Activated CD4-positive, CD25-positive, alpha-beta regulatory T cell treated with anti-CD3 and anti-CD28 coated beads, Interleukin-2, amount 50 U/mL, for 24 hours (primary cell): ENCODE results near the gene BRMS1.
A peak's percentile ranks its signal among the peaks of the same experiment; 100 is the strongest.
"Not testable (repeated sequence)": the region's sequence is repeated elsewhere in the genome, so short reads cannot be mapped to it uniquely, and the experiment has no call there.

Source experiments
- ATAC-seq, 2 donors: fragments of 150-1000 bp; cut with Tn5 transposase; one replicate each; pipeline ENCODE4 v1.10.0; 2021; ENCODE audit warnings: mild to moderate bottlenecking in 1 of 2, moderate library complexity in 1 of 2

BRMS1 gene, protein sequence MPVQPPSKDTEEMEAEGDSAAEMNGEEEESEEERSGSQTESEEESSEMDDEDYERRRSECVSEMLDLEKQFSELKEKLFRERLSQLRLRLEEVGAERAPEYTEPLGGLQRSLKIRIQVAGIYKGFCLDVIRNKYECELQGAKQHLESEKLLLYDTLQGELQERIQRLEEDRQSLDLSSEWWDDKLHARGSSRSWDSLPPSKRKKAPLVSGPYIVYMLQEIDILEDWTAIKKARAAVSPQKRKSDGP

DNA sequence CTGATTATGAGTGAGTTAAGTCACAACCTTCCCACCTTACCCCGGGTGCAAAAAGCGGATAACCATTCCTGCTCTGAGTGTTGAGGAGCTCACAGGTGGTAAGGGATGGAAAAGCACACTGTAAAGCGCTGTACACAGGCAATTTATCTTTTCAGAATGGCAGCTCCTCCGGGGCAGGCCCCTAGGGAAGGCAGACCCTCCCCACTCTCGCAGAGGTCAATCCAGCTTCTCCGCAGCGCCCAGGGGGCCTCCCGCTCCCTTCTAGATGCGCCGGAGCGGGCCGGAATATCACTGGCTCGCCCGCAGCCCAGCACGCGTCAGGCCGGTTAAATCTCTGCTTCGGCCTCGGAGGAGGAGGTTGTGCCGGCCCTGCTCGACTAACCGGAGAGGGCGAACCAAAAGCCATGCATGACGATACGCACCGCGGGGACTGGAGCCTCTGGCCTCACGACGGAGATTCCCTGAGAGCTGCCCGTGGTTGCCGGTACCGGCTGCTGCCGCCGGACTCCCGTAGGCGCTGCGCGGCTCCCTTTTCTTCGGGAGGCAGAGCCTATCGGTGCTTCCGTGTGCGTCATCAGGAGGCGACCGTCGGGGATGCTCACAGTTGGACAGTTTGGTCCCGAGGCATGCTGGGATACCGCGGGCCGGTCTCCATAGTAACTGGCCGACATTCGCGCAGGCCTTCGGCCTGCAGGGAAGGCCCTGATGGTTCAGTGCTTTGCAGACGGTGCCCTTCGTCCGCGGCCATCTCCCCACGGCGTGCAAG lies at the start of gene BRMS1:
Gene BRMS1 (minus strand): TSS at position 555 of the 766 bp plus-strand sequence. CDS start 2,870 bp downstream, outside the sequence.
- peak; percentile 82 to 86 for ATAC-seq

DNA sequence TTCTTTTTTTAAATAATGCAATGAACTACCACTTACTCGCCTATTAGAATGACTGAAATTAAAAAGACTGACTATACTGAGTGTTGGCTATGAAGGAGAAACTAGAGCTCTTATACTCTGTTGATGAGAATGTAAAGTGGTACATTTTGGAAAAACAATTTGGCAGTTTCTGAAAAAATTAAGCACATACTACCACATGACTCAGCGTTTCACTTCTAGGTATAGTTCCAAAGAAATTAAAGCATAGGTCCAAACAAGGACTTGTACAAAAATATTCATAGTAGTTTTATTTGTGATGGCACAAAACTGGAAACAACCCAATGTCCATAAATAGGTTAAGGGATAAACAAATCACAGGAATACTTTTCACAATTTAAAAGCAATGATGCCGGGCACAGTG lies 49.0 kb upstream of the BRMS1 start:
- ATAC-seq: no peak

DNA sequence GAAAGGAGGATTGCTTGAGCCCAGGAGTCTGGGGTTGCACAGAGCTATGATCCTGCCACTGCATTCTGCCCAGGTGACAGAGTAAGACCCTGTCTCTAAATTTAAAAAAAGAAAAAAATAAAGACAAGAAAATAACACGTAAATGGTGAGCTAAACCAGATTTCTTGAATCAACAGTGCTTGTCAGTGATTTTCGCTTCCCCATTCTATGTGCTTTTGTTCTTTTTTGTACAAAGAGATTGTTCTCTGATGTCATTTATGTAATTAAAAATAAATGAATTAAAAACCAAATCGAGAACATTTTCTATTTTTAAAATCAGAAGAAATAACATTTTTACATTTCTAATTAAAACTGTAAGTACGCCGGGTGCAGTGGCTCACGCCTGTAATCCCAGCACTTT lies 46.4 kb upstream of the BRMS1 start:
- ATAC-seq: no peak

DNA sequence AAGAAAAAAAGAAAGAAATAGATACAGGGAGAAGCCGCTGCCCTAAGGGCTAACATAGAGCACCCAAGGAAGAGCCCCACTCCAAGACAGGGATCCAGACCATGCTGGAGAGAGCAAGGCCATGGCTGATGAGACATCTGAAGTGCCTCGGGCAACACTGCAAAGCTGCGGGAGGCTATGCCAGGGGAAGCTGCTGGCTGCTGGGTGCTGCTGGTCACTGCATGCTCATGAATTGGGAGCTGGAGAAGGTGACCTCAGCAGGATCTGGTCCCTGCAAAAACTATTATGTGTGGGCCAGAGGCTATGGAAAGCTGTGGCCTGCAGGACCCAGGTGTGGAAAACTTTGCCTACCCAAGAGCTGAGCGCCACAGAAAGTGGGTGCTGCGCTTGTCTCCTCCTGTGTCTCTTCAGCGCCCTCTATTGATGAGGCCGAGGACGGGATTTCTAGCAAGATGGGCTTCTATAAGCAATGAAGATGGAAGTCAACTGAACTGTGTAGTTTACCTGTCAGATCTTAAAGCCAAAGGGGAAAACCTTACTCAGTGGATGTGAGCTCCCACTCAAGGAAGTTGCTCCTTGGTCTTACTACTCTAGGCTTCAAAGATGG lies 44.0 kb upstream of the BRMS1 start:
- peak; percentile 33 to 46 for ATAC-seq

DNA sequence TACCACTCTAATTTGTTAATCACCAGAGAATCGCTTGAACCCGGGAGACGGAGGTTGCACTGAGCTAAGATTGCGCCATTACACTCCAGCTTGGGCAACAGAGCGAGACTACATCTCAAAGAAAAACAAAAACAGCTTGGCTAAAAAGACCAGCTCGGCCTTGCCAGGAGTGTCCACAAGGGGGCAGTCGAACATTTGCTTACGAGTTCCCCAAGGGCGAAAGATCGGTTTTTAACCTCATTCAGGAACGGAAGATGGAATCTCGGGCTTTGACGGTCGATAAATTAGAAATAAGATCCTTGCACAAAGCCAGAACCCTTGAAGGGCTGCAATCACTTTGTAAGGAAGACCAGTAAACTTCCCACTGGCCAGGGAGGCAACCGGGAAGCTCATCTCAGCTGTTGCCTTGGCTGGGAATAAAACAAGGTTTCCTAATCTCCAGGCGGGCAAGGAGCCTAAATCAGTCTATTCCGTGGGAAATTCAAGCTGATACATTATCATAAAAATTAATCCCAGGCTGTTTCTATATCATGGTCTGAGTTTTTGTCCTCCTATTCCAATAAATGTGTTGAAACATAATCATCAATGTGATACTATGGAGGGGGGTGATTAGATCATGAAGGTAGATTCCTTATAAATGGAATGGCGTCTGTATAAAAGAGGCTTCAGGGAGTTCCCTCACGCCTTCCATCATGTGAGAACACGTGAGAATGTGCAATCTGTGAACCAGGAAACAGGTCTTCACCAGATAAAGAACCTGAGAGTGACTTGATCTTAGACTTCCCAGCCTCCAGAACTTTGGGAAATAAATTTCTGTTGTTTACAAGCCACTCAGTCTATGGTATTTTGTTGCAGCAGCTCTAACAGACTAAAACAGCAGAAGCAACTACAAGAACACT lies 41.5 kb upstream of the BRMS1 start:
- peak in 1 of 2 donors; percentile 56 for ATAC-seq

DNA sequence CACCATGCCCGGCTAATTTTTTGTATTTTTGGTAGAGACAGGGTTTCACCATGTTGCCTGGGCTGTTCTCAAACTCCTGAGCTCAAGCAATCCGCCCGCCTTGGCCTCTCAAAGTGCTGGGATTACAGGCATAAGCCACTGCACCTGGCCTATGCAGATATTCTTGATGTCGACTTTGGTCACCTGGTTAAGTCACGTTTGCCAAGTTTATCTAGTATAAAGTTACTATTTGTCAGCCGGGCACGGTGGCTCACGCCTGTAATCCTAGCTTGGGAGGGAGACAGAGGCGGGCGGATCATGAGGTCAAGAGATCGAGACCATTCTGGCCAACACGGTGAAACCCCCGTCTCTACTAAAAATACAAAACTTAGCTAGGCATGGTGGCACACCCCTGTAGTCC lies 39.4 kb upstream of the BRMS1 start:
- ATAC-seq: not testable (repeated sequence)

DNA sequence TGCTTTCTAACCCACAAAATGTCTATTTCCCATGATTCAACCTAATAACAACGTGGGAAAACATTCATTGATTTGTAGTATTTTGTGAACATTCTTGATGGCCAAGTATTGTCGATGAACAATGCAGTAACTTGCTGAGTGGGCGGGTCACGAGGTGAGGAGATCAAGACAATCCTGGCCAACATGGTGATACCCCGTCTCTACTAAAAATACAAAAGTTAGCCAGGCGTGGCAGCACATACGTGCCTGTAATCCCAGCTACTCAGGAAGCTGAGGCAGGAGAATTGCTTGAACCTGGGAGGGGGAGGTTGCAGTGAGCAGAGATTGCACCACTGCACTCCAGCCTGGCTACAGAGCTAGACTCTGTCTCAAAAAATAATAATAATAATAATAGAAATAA lies 35.4 kb upstream of the BRMS1 start:
- ATAC-seq: not testable (repeated sequence)

DNA sequence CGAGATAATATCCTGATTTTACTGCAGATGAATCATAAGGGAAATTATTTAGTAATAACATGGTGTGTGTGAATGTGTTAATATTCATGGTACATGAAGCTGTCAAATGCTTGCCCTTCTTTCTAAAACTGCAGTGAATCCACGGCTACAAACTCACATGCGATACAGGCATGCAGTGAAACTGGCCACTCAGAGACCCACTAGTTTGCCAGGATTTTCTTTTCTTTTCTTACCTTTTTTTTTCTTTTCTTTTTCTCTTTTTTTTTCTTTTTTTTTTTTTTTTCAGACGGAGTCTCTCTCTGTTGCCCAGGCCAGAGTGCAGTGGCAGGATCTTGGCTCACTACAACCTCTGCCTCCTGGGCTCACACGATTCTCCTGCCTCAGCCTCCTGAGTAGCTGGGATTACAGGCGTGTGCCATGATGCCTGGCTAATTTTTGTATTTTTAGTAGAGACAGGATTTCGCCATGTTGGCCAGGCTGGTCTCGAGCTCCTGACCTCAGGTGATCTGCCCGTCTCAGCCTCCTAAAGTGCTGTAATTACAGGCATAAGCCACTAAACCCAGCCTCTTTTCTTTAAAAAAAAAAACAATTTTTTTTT lies 28.9 kb upstream of the BRMS1 start:
- not testable (repeated sequence) for ATAC-seq

DNA sequence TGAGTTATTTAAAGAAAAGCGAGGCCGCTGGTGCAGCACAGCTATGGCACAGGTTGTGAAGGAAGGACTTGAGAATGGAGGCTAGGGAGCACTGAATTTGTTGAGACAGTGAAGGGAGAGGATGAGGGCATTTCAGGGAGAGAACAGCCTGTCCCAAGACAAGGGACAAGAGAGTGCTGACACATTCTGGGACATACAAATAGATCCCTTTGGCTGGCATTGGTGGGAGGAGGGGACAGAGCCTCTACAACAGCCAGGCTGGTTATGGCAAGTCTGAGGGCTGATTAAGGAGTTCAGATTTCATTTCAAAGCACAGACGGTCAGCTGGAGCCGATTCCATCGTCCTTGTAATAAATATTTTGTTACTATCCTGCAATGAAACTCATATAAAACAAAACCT lies 28.4 kb upstream of the BRMS1 start:
- no peak for ATAC-seq

DNA sequence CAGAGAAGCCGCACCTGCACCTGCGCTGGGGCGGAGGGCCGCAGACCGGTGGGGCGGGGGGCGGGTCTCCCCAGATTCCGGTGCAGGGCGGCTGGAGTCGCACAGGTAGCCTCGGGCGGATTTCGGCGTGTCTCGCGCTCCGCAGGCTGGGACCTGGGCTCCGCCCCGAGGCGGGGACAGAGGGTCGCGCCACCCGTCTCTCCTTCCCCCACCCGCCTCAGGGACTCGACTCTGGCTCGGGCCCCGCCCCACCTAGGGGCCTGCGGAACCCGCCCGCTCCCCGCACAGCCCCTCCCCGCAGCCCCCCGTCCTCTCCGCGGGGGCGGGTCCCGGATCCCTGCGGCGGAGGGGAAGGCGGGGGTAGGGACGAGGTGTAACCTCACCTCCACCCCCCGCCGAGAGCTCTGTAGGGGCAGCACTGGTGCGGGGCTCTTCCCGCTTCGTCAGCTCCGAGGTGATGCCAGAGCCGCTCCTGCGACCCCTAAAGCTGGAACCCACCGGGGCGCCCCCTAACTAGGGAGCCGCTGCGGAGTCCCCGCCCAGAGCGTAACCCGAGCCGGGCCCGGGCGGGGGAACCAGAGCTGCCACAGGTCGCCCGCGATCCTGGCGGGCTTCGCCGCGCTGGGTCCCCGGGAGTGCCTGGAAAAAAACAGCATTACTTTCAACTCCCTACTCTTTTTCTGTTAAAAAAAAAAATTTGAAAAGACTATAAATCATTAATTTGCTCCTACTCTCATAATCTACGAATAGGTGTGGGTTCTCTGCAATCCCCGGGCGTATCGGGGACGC lies 26.9 kb upstream of the BRMS1 start, which contains the start of gene SLC29A2:
Gene SLC29A2 (minus strand): TSS at position 134 of the 789 bp plus-strand sequence. CDS start 169 bp downstream, outside the sequence.
- peak; percentile 82 to 84 for ATAC-seq

DNA sequence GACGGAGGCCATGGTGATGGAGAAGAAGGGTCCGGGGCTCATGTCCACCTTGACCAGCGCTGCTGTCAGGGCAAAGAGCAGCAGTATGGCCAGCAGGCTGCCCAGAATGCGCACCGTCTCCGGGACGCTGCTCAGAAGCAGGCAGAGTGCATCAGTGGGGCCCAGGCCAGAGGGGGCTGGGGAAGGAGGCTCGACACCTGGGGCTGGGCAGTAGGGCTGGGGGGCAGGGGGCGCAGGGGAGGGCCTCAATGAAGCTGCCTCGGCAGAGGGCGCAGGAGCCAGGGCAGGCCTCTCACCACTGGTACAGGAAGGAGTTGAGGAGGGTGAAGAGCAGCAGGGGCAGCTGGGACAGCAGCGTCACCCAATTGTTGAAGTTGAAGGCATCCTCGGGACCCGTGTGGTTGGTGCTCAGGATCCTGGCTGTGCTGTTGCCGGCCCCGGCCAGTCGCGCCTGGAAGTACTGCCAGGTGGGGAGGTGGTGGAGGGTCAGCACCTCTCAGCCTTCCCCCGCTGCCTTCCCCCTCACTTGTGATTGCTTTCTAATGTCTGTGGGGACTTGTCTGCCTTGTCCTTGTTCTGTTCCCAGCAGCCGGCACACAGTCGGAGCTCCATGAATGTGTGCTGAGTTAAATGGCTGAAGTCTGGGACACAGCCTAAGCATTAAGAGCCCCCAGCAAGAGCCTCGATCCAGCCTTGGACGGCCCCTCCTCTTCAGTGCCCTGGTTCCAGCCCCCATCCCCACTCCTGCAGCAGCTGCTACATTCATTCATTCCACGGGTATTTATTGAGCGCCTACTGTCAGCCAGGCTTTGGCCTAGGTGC lies 24.4 kb upstream of the BRMS1 start:
- ATAC-seq: no peak

DNA sequence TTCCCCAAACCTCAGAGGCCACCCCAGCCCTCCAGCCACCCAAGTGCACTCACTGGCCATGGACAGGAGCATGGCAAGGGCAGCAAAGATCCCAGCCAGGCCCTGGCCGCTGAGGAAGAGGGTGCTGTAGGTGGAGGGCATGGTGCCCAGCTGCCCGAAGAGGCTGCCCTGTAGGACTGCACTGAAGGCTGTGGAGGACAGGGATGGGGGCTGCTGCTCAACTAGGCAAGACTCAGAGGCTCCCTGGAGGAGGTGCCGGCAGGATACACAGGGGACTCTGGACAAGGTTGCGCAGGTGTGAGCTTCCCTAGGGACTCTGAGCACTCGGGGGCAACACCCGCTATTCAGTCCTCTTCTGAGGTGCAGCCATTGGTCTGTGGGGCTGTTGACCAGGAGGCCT lies 23.6 kb upstream of the BRMS1 start:
- no peak for ATAC-seq

DNA sequence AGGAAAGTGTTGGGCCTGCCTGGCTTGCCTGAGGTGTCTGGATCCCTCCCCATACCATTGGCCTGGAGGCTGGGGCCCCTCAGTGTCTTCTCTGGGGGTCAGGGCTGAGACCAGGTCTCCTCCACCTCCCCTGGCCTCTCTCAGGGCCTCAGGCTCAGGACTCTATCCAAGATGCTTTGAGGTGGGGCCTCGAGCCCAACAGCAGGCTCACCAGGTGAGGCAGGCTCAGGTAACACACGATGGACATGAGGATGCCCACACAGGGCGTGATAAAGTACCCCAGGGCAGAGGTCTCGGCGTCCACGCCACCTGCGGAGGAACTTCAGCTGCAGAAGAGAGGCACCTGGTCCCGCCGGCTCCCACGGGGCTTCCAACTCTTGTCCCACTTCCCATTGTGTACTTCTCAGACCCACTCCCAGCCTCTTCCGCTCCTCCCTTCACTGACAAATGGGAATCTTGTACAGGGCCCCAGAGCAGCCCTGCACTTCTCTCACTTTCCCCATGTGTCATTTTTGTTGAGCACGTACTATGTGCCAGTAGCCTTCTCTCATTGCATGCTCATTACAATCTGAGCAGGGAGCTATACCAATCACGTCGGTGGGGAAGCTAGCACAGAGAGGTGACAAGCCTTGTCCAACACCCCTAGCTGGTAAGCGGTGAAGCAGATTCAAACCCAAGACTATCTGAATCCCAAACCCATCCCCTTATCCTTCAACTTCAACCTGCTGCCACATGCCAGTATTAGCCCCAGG lies 22.8 kb upstream of the BRMS1 start:
- ATAC-seq: no peak

DNA sequence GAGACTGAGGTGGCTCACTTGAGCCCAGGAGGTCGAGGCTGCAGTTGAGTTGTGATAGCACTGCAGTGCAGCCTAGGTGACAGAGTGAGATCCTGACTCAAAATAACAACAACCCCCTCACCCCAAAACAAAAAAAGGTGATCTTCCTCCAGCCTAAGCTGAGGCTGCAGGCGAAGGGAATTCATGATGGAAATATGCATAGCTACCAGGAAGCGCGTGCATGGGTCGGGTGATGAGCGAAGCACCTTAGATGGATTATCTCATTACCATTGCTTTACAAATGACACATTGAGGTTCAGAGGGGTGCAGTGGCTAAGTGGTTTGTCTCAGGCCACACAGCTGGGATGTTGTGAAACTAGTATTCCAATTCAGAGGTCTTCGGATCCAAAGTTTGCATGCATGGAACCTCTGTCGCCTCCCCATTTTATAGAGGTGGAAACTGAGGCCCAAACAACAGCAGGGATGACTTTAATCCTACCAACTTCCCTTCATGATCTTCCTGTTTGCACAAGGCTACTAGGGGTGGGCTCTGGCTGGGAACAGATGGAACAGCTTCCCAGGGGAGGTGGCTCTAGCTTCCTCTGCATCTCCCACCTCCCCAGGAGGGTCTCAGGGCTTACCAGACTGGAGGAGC lies 22.1 kb upstream of the BRMS1 start:
- no peak for ATAC-seq

DNA sequence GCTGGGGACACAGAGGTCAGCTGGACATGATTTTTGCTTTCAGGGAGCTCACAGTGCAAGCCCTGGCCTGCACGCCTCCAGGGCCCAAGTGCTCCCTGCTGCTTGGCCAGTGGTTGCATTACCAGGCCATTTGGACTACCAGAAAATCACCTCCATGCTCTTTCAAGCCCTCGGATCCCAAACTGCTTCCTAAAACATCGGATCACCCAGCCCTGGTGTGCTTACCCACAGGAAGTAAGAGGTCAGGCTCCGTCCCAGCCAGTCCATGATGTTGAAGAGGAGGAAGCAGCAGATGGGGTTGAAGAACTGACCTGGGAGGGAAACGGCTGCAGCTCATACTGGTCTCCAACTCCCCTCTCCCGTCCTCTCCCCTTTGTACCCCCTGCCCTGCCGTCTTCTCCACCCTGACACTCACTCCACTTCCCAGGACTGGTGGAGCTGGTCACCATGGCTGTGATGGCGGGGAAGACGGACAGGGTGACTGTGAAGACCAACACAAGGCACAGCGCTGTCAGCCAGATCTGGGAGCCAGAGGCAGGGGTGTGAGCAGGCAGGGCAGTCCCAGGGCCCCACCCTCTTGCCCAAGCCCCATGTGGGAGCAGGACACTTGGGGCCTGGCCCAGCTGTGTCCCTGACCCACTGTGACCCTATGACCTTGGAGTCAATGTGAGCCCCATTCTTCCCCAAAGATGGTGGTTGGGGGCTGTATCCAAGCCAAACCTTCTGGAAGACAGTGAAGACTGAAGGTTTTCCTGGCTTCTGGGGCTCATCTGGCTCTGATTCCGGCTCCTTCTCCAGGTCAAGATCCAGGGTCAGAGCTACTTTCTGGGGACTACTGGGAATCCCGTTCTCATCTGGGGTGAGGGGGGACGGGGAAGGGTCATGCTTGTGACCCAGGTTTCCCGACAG lies 21.1 kb upstream of the BRMS1 start:
- no peak for ATAC-seq

DNA sequence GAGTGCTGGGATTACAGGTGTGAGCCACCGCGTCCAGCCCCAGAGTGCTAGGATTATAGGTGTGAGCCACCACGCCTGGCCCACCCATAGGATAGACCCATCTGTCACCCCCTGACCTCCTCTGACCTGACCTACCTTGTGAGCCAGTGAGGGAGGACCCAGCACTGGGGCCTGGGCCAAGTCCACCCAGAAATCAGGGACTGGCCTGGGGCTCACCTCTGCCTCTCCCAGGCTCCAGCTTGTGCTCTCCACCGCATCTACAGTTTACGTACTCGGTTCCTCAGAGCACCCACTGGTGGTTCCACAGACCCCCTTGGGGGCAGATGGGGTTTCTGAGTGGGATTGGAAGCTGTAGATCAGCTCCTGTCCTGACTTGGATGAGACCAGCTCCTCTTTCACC lies 20.3 kb upstream of the BRMS1 start:
- no peak for ATAC-seq

DNA sequence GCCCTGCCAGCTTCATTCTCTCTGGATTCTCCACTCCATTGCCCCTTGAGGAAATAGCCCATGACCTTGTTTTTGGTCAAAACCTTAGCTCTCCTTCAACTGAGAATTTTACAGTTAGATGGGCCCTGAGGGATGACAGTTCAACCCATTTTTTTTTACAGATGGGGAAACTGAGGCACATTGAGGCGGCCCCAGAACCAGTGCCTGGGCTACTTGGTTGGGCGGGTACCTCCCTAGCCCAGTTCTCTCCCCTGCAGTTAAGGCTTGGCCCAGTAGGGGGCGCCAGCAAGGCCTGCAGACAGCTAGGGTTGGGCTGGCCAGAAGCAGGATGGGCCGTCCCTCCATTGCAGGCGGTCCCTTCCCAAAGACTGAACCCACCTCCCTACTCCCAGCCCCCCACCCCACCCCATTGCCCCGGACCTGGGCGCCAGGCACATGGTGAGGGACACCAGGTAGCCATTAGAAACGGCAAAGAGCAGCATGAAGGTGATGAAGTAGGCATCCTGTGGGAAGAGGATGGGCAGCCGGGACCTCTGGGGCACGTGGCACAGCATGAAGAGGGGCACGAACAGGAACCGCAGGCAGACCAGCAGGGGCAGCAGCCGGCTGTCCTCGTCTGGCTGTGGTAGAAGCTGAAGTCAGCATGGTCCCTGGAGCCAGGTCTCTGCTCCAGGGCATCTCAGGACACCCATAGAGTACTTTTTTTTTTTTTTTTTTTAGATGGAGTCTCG lies 19.1 kb upstream of the BRMS1 start:
- ATAC-seq: peak; percentile 57 to 63
